GM18508 (cell line): ENCODE measurements around the gene TOX2.

ENCODE experiments used
- ATAC-seq: cut with Tn5 transposase; IDR thresholded peaks from one replicate; pipeline ENCODE4 v1.9.1; 2021; ENCODE audit warnings: moderate number of reproducible peaks; ENCODE audit not compliant: insufficient read depth, unreplicated experiment

The TOX2 gene

GRCh38 chr20:43955062-43955749, 40.6 kb downstream of the TOX2 start:
- no peak for ATAC-seq

GRCh38 chr20:43955750-43956191, 41.1 kb downstream of the TOX2 start:
- ATAC-seq = no peak

- ATAC-seq = no peak
Observed at GRCh38 chr20:43957392-43957791, 42.7 kb downstream of the TOX2 start.

GRCh38 chr20:43958626-43959025, 44.0 kb downstream of the TOX2 start:
- ATAC-seq = no peak

GRCh38 chr20:43959079-43959919, 44.6 kb downstream of the TOX2 start:
- ATAC-seq = no peak

GRCh38 chr20:43959920-43960227, 45.2 kb downstream of the TOX2 start:
- ATAC-seq = no peak

GRCh38 chr20:43960231-43960630, 45.6 kb downstream of the TOX2 start:
- no peak for ATAC-seq

GRCh38 chr20:43961116-43961515, 46.5 kb downstream of the TOX2 start:
- no peak for ATAC-seq

- no peak for ATAC-seq
Observed at GRCh38 chr20:43961541-43962471, 47.2 kb downstream of the TOX2 start.

- ATAC-seq = no peak
Observed at GRCh38 chr20:43962530-43962929, 47.9 kb downstream of the TOX2 start.

GRCh38 chr20:43963233-43963632, 48.6 kb downstream of the TOX2 start:
- no peak for ATAC-seq

GRCh38 chr20:43963872-43964791, 49.5 kb downstream of the TOX2 start:
- ATAC-seq = no peak

GRCh38 chr20:43968341-43969000, 53.8 kb downstream of the TOX2 start:
- ATAC-seq = no peak

- ATAC-seq = no peak
Observed at GRCh38 chr20:43969028-43969447, 54.4 kb downstream of the TOX2 start.

- ATAC-seq = no peak
Observed at GRCh38 chr20:43969501-43970182, 55.0 kb downstream of the TOX2 start.

GRCh38 chr20:43971267-43971666, 56.6 kb downstream of the TOX2 start:
- ATAC-seq = no peak

- no peak for ATAC-seq
Observed at GRCh38 chr20:43972051-43972450, 57.4 kb downstream of the TOX2 start.

GRCh38 chr20:43972692-43973091, 58.0 kb downstream of the TOX2 start:
- ATAC-seq = no peak

GRCh38 chr20:43973231-43973630, 58.6 kb downstream of the TOX2 start:
- ATAC-seq = no peak
